ENCODE results near the gene AGAP1.
"Not testable (repeated sequence)": the region's sequence is repeated elsewhere in the genome, so short reads cannot be mapped to it uniquely, and the experiment has no call there.

The AGAP1 gene

GRCh38 chr2:236078297-236079255 is 584.7 kb downstream of the AGAP1 start:
- no peak for DNase-seq

- no peak for DNase-seq
Observed at GRCh38 chr2:236080412-236080811, 586.6 kb downstream of the AGAP1 start.

GRCh38 chr2:236081171-236081570 is 587.3 kb downstream of the AGAP1 start:
- DNase-seq, result no peak

GRCh38 chr2:236082061-236082460 is 588.2 kb downstream of the AGAP1 start:
- DNase-seq, result no peak

GRCh38 chr2:236083934-236084333 is 590.1 kb downstream of the AGAP1 start:
- DNase-seq, result no peak

GRCh38 chr2:236085211-236085610 is 591.4 kb downstream of the AGAP1 start:
- DNase-seq, result peak in 3 of 56 donors; percentile 5 to 15 (median 13)

GRCh38 chr2:236085647-236086046 is 591.8 kb downstream of the AGAP1 start:
- no peak for DNase-seq

GRCh38 chr2:236086403-236086970 is 592.6 kb downstream of the AGAP1 start:
- DNase-seq, result no peak

GRCh38 chr2:236086971-236087465 is 593.2 kb downstream of the AGAP1 start:
- DNase-seq, result no peak

- no peak for DNase-seq
Observed at GRCh38 chr2:236088368-236089057, 594.7 kb downstream of the AGAP1 start.

- DNase-seq, result no peak
Observed at GRCh38 chr2:236089271-236090026, 595.6 kb downstream of the AGAP1 start.

- DNase-seq, result no peak
Observed at GRCh38 chr2:236090027-236090382, 596.2 kb downstream of the AGAP1 start.

GRCh38 chr2:236090826-236091225 is 597.0 kb downstream of the AGAP1 start:
- not testable (repeated sequence) for DNase-seq

- DNase-seq, result no peak
Observed at GRCh38 chr2:236092714-236093113, 598.9 kb downstream of the AGAP1 start.

- no peak for DNase-seq
Observed at GRCh38 chr2:236093134-236093533, 599.3 kb downstream of the AGAP1 start.

- DNase-seq, result no peak
Observed at GRCh38 chr2:236095504-236095903, 601.7 kb downstream of the AGAP1 start.

- DNase-seq, result no peak
Observed at GRCh38 chr2:236101311-236101950, 607.6 kb downstream of the AGAP1 start.

GRCh38 chr2:236102971-236103370 is 609.1 kb downstream of the AGAP1 start:
- no peak for DNase-seq

GRCh38 chr2:236103981-236104380 is 610.1 kb downstream of the AGAP1 start:
- no peak for DNase-seq

GRCh38 chr2:236105955-236106607 is 612.2 kb downstream of the AGAP1 start:
- no peak for DNase-seq

All from nucleus accumbens (tissue), 56 donors.